Small intestine (tissue), 7 donors: ENCODE measurements around the gene MLH3. TPM values are rescaled to one million over a fixed set of nuclear protein-coding genes. Genes with fewer than 3 reads are reported as not detected.
A peak's percentile ranks its signal among the peaks of the same experiment; 100 is the strongest.
"Not testable (repeated sequence)": the region's sequence is repeated elsewhere in the genome, so short reads cannot be mapped to it uniquely, and the experiment has no call there.

Experiments
- DNase-seq, 2 donors: peaks; one replicate each; pipeline versions ENCODE4 v3.0.0 to v3.0.0-alpha.2; 2013
- FAIRE-seq: peaks from 2 replicates; lab custom pipeline; 2012; peaks lifted over from hg19 to GRCh38; lab: Jason Lieb, UNC
- H3K27ac ChIP-seq, 3 donors: one replicate each; pipeline ENCODE4 v1.5.1; 2013; ENCODE audit warnings: low read length in 2 of 3, mild to moderate bottlenecking in 2 of 3, control low read depth in 1 of 3, inconsistent platforms in 1 of 3, low read depth in 1 of 3, moderate library complexity in 1 of 3
- H3K27me3 ChIP-seq, 3 donors: one replicate each; pipeline ENCODE4 v1.6.1; 2013; ENCODE audit warnings: low read length in 3 of 3, inconsistent platforms in 1 of 3; ENCODE audit not compliant: control insufficient read depth in 3 of 3, insufficient read depth in 3 of 3
- H3K36me3 ChIP-seq, 3 donors: one replicate each; pipeline ENCODE4 v1.6.1; 2013; ENCODE audit warnings: low read length in 3 of 3, inconsistent platforms in 1 of 3, low read depth in 1 of 3, mild to moderate bottlenecking in 1 of 3, moderate library complexity in 1 of 3; ENCODE audit not compliant: control insufficient read depth in 3 of 3, insufficient read depth in 2 of 3
- H3K4me1 ChIP-seq, 3 donors: one replicate each; pipeline ENCODE4 v1.6.1; 2013; ENCODE audit warnings: low read length in 2 of 3, inconsistent platforms in 1 of 3, low read depth in 1 of 3, mild to moderate bottlenecking in 1 of 3, moderate library complexity in 1 of 3; ENCODE audit not compliant: control insufficient read depth in 3 of 3, insufficient read depth in 2 of 3
- H3K4me3 ChIP-seq, 3 donors: one replicate each; pipeline ENCODE4 v1.5.1; 2013; ENCODE audit warnings: low read length in 3 of 3, control low read depth in 1 of 3, inconsistent platforms in 1 of 3, low read depth in 1 of 3, mild to moderate bottlenecking in 1 of 3, moderate library complexity in 1 of 3
- H3K9me3 ChIP-seq, 2 donors: one replicate each; pipeline ENCODE4 v1.6.1; 2013; ENCODE audit warnings: low read depth in 1 of 2, low read length in 1 of 2; ENCODE audit not compliant: control insufficient read depth in 2 of 2, insufficient read depth in 1 of 2
- WGBS, 3 donors: extraction: QIAGEN DNeasy Blood & Tissue Kit; methylation state at CpG; one replicate each; pipeline ENCODE4 v1.1.7; 2013; 5-methylcytosine and 5-hydroxymethylcytosine counted together
- polyA plus RNA-seq, 4 donors: library from polyadenylated mRNA; stranded (reverse) in 3 of 4; unstranded in 1 of 4; fragments of 200-250 nt in 3 of 4; fragments of 120-200 nt in 1 of 4; gene quantifications; one replicate each; pipeline versions ENCODE4 v1.2.1 to v1.2.3, GENCODE V29; 2013
- donor health status: healthy with polysubstance abuse.
- donor health status: control.
- donor health status: control.
- donor health status: Bipolar disorder and iron deficiency.
- donor health status: healthy.

The MLH3 gene
- polyA plus RNA-seq, 4 donors = 13.9 to 23.7 (median 17.6) TPM

- Histone ChIP-seq H3K9me3 (no peaks in the 10 kb centered on the region), H3K4me3 (peak within 1 kb of the TSS; percentile 81 to 93 (median 93)), H3K4me1 (peaks cover 0 to 18% (median 8%) of the 10 kb centered on the region in 3 donors), H3K27me3 (no peaks in the 10 kb centered on the region), H3K27ac (peak within 1 kb of the TSS; percentile 68 to 96 (median 94)), H3K36me3 (peaks cover 2 to 11% (median 8%) of the 10 kb centered on the region in 3 donors)
- 0 to 1% (median 1%) methylated on average over 64 to 66 of the region's 66 CpGs for WGBS, 3 donors
- peak; percentile 98 for DNase-seq
- FAIRE-seq = no peak
These were observed 48.6 kb downstream of the MLH3 start, which contains the start of gene EIF2B2 for GRCh38 chr14:75002392-75003249. Gene EIF2B2, plus strand, starts transcription at chr14:75002921. Its CDS starts 70 bp downstream, at chr14:75002991.

GRCh38 chr14:75001899-75002298 is 49.4 kb downstream of the MLH3 start:
- Histone ChIP-seq H3K4me3 (peak overlapping the region; percentile 54 to 93 (median 93)), H3K9me3 (no peaks in the 10 kb centered on the region), H3K27me3 (no peaks in the 10 kb centered on the region), H3K36me3 (peaks cover 2 to 11% (median 5%) of the 10 kb centered on the region in 3 donors), H3K27ac (peak overlapping the region; percentile 68 to 96 (median 94)), H3K4me1 (peaks cover 0 to 18% (median 8%) of the 10 kb centered on the region in 3 donors)
- DNase-seq = no peak
- WGBS, 3 donors = 98 to 100% (median 100%) methylated on average over 1 of the region's 1 CpG
- FAIRE-seq = no peak

DNA sequence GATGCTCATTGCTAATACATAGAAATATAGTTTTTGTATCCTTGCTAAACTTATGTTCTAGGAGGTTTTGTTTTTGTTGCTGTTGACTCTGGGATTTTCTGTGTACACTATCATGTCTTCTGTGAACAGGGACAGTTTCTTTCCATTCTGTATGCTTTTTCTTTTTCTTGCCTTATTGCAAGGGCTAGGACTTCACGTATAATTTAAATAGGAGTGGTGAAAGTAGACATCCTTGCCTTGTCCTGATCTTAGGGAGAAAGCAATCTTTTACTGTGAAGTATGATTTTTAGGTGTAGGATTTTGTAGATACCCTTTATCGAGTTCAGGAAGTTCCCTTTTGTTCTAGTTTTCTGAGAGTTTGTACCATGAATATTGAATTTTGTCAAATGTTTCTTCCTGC is 50.0 kb downstream of the MLH3 start:
- 91 to 96% (median 91%) methylated on average over 2 of the region's 2 CpGs for WGBS, 3 donors
- Histone ChIP-seq H3K4me3 (no peak overlapping the region), H3K9me3 (peaks cover 0 to 4% of the 10 kb centered on the region in 2 donors), H3K36me3 (peaks cover 0 to 5% (median 2%) of the 10 kb centered on the region in 3 donors), H3K27me3 (no peaks in the 10 kb centered on the region), H3K27ac (no peak overlapping the region), H3K4me1 (peaks cover 0 to 18% (median 8%) of the 10 kb centered on the region in 3 donors)
- no peak for DNase-seq
- FAIRE-seq = no peak

- WGBS, 3 donors = 85 to 93% (median 86%) methylated on average over 3 to 7 of the region's 7 CpGs
- H3K36me3 ChIP-seq, H3K9me3 ChIP-seq, DNase-seq, H3K27ac ChIP-seq, FAIRE-seq, H3K4me1 ChIP-seq, H3K27me3 ChIP-seq, H3K4me3 ChIP-seq: not testable (repeated sequence)
These were observed 55.5 kb downstream of the MLH3 start for GRCh38 chr14:74995781-74996180.

- not testable (repeated sequence) for H3K27me3 ChIP-seq, H3K4me3 ChIP-seq, FAIRE-seq, H3K36me3 ChIP-seq, DNase-seq, H3K4me1 ChIP-seq, H3K9me3 ChIP-seq, H3K27ac ChIP-seq
- WGBS, 3 donors = 95 to 96% (median 95%) methylated on average over 12 to 28 of the region's 28 CpGs
These were observed 57.1 kb downstream of the MLH3 start for GRCh38 chr14:74994182-74994581.

- Histone ChIP-seq H3K27me3 (no peaks in the 10 kb centered on the region), H3K27ac (no peak overlapping the region), H3K4me1 (no peaks in the 10 kb centered on the region), H3K36me3 (no peaks in the 10 kb centered on the region), H3K9me3 (no peaks in the 10 kb centered on the region), H3K4me3 (no peak overlapping the region)
- FAIRE-seq = no peak
- no peak for DNase-seq
- WGBS, 3 donors = 72 to 83% (median 80%) methylated on average over 1 of the region's 1 CpG
These were observed 62.3 kb downstream of the MLH3 start for GRCh38 chr14:74988993-74989392.

DNA sequence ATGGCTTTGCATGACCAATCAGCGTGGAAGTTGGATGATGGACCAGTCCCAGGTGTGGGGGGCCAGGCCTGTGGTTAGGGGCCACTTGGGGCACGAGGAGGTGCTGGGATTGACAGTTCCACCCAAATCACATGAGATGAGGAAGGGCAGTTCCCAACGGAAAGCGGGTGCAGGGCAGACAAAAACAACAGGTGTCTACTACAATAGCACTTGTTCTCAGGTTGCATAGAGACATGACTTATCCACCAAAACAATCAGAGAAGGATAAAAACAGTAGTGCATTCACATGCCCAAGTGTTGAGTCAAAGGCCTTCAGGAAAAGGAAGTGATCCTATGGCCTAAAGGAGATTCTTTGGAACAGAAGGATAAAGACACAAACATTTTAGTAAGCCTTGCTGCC is 63.1 kb downstream of the MLH3 start:
- H3K4me3 ChIP-seq = no peak overlapping the region
- no peaks in the 10 kb centered on the region for H3K4me1 ChIP-seq
- no peak overlapping the region for H3K27ac ChIP-seq
- WGBS, 3 donors = 47 to 68% (median 54%) methylated on average over 4 of the region's 4 CpGs
- DNase-seq (no peak), FAIRE-seq (no peak)
- H3K36me3 ChIP-seq = no peaks in the 10 kb centered on the region
- no peaks in the 10 kb centered on the region for H3K27me3 ChIP-seq
- H3K9me3 ChIP-seq = no peaks in the 10 kb centered on the region

GRCh38 chr14:74985806-74986205 is 65.5 kb downstream of the MLH3 start:
- WGBS, 3 donors = 91 to 93% (median 92%) methylated on average over 6 of the region's 6 CpGs
- Histone ChIP-seq H3K9me3 (no peaks in the 10 kb centered on the region), H3K27me3 (no peaks in the 10 kb centered on the region), H3K4me1 (no peaks in the 10 kb centered on the region), H3K27ac (no peak overlapping the region), H3K4me3 (no peak overlapping the region), H3K36me3 (no peaks in the 10 kb centered on the region)
- DNase-seq = no peak
- FAIRE-seq = no peak
